Endothelial cell of umbilical vein (primary cell): ENCODE measurements around the gene COQ3. TPM values are rescaled to one million over a fixed set of nuclear protein-coding genes. Genes with fewer than 3 reads are reported as not detected.

Source experiments
- BruUV-seq: library from RNA; stranded (reverse); fragments of 400-500 nt; replicated peaks from 2 replicates; lab custom pipeline; 2021; lab: Mats Ljungman, UMichigan
- CTCF ChIA-PET: fragments of 300-600, 350-600 bp; sonication (Branson Sonifier 250); formaldehyde crosslinking; loops from one replicate; lab custom pipeline; 2021; ENCODE audit warnings: antibody characterized with exemption, inconsistent platforms; lab: Charles Lee
- POLR2A ChIA-PET: fragments of 300-600, 350-600 bp; sonication (Branson Sonifier 250); formaldehyde crosslinking; loops from one replicate; lab custom pipeline; 2021; ENCODE audit warnings: antibody characterized with exemption, inconsistent platforms; lab: Charles Lee
- DNase-seq: peaks from one replicate; pipeline ENCODE4 v3.0.0-alpha.2; 2011; ENCODE audit warnings: low read depth, low spot score
- FAIRE-seq: peaks from 2 replicates; lab custom pipeline; 2011; peaks lifted over from hg19 to GRCh38; lab: Jason Lieb, UNC
- H2AFZ ChIP-seq: 2 replicates; pipeline ENCODE4 v1.6.0; 2012; ENCODE audit warnings: low read depth, low read length, control low read depth, inconsistent platforms
- H3K27ac ChIP-seq: 2 replicates; pipeline ENCODE4 v1.5.1; 2011; ENCODE audit warnings: low read depth, mild to moderate bottlenecking, control low read depth, low read length, moderate library complexity; ENCODE audit not compliant: insufficient read depth
- H3K27me3 ChIP-seq, 2 experiments: 2 replicates each; pipeline versions ENCODE4 v1.6.0 to v1.6.1; 2011; ENCODE audit warnings: low read length in 2 of 2, mixed read lengths in 1 of 2; ENCODE audit not compliant: control insufficient read depth in 2 of 2, insufficient read depth in 2 of 2
- H3K36me3 ChIP-seq, 2 experiments: 2 replicates in 1 of 2; 3 replicates in 1 of 2; pipeline ENCODE4 v1.5.1; 2011; ENCODE audit warnings: low read length in 2 of 2, mild to moderate bottlenecking in 1 of 2, moderate library complexity in 1 of 2; ENCODE audit not compliant: control insufficient read depth in 2 of 2, insufficient read depth in 2 of 2; ENCODE audit errors: extremely low read depth in 1 of 2
- H3K4me1 ChIP-seq: 3 replicates; pipeline ENCODE4 v1.5.1; 2011; ENCODE audit warnings: mild to moderate bottlenecking, low read length; ENCODE audit not compliant: control insufficient read depth, insufficient read depth; ENCODE audit errors: extremely low read depth
- H3K4me2 ChIP-seq: 2 replicates; pipeline ENCODE4 v1.6.1; 2011; ENCODE audit warnings: low read length, control low read depth, mixed read lengths; ENCODE audit not compliant: insufficient read depth
- H3K4me3 ChIP-seq, 3 experiments: fragments of 200-600 bp in 1 of 3; sonication (generic), shearing (Covaris generic) in 1 of 3; replicated peaks in 1 of 3; 2 replicates each; pipeline ENCODE4 v1.5.1; 2011 to 2016; ENCODE audit warnings: control low read depth in 3 of 3, low read length in 3 of 3, mild to moderate bottlenecking in 2 of 3, inconsistent platforms in 1 of 3, low read depth in 1 of 3, moderate library complexity in 1 of 3; ENCODE audit not compliant: insufficient read depth in 1 of 3
- H3K79me2 ChIP-seq: 2 replicates; pipeline ENCODE4 v1.6.0; 2012; ENCODE audit warnings: low read length, inconsistent platforms; ENCODE audit not compliant: control insufficient read depth, insufficient read depth
- H3K9ac ChIP-seq: replicated peaks from 2 replicates; pipeline ENCODE3; 2011; ENCODE audit warnings: low read length, control low read depth; ENCODE audit not compliant: insufficient read depth; ENCODE audit errors: extremely low read depth
- H3K9me1 ChIP-seq: replicated peaks from 3 replicates; pipeline ENCODE4 v1.6.0; 2011; ENCODE audit warnings: mild to moderate bottlenecking, low read length; ENCODE audit not compliant: control insufficient read depth, insufficient read depth; ENCODE audit errors: extremely low read depth
- H3K9me3 ChIP-seq: replicated peaks from 2 replicates; pipeline ENCODE4 v1.5.1; 2012; ENCODE audit warnings: low read length, inconsistent platforms; ENCODE audit not compliant: control insufficient read depth, insufficient read depth
- H4K20me1 ChIP-seq: replicated peaks from 2 replicates; pipeline ENCODE3; 2011; ENCODE audit warnings: mild to moderate bottlenecking, low read length; ENCODE audit not compliant: control insufficient read depth, insufficient read depth; ENCODE audit errors: extremely low read depth
- EZH2 ChIP-seq: IDR thresholded peaks from 2 replicates; pipeline ENCODE4 v1.6.1; 2012; ENCODE audit warnings: borderline replicate concordance, low read depth, mild to moderate bottlenecking, moderate library complexity, low read length, inconsistent platforms; ENCODE audit not compliant: severe bottlenecking
- GATA2 ChIP-seq: IDR thresholded peaks from 2 replicates; pipeline ENCODE4 v1.7.0; 2011; ENCODE audit warnings: low read depth, mild to moderate bottlenecking, moderate library complexity, mixed read lengths, low read length; ENCODE audit not compliant: insufficient read length, insufficient read depth
- MYC ChIP-seq: IDR thresholded peaks from one replicate; pipeline ENCODE4 v1.6.1; 2011; ENCODE audit warnings: mild to moderate bottlenecking, low read depth, low read length
- dilution Hi-C: fragments of 300-500 bp; cut with MboI; formaldehyde crosslinking; loops from one replicate; pipeline ENCODE4 v1.15.0; 2019; ENCODE audit warnings: low sequenced_read_pairs; ENCODE audit not compliant: extremely low pct_ligation_motif_present
- intact Hi-C: fragments of 100-400 bp; cut with micrococcal nuclease; formaldehyde crosslinking; loops from one replicate; pipeline ENCODE4 v1.10.0; 2022
- polyA plus RNA-seq, 4 experiments: library from polyadenylated mRNA; depleted of rRNA in 3 of 4; stranded (reverse) in 3 of 4; unstranded in 1 of 4; fragments of >200 nt; gene quantifications; 2 replicates each; pipeline versions ENCODE4 v1.2.1 to v1.2.3, GENCODE V29; 2011 to 2012; ENCODE audit warnings: missing spikeins in 1 of 4
- total RNA-seq: library from RNA; stranded (reverse); gene quantifications from 2 replicates; pipeline ENCODE4 v1.2.3, GENCODE V29; 2021

The COQ3 gene
- total and polyA plus RNA-seq, 2 donors (not counting 3 experiments of a cell fraction or from before 2014, with no cell fraction given) = 4.0 to 7.5 TPM

DNA sequence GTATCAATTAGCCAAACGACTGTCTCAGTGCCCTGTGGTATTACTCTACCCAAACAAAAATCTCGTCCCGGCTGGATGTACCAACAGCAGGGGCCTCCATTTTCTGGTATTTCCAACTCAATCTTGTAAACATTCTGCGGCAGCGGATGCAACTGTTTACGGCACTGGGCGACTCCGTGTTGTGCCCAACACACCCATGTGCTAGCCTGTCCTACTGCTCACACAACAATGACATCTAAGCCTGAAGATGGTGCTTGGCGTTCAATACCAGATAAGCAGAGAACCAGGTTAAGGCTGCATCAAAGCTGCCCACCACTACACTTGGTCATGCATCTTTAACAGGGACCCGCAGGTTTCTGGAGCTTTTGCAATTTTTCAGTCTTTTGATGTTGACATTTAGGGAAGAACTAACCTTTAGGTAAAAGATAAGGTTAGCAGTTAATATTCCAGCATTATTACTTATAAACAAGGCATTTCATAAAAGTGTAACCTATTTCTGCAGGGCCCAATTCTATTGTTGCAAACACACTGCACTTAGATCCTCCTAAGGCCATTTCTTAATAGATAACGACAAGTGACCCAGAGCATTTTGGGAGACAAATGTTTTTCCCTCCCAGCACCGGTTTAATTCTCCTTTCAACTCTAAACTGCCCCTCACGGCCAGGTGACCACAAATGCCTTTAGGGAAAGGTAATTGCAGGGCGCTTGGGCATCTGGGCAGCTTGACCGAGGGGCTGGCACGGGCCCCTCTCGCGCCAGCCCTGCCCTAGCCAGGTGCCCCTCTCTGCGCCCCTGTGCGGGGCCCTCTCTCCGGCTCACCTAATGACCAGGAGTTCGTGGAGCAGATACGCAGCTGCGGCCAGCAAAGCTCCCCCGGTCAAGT, 45.5 kb downstream of the COQ3 start:
- dilution Hi-C loops (no loop called here), intact Hi-C loops (loop anchor here (2.0 to 10.0 kb wide), 3 partner anchors 44 to 166 kb away; partner anchors contain the start of genes PNISR and USP45)
- Histone ChIP-seq H3K9me3 (no peaks in the 10 kb centered on the region), H3K9me1 (no peaks in the 10 kb centered on the region), H3K79me2 (no peaks in the 10 kb centered on the region), H3K27ac (no peak overlapping the region), H3K4me2 (peak overlapping the region; percentile 94), H3K9ac (peak overlapping the region; percentile 58), H4K20me1 (no peaks in the 10 kb centered on the region), H3K36me3 (no peaks in the 10 kb centered on the region), H3K4me1 (peaks cover 21% of the 10 kb centered on the region), H3K4me3 (peak overlapping the region; percentile 40 to 60 (median 58)), H3K27me3 (peaks cover 8 to 11% of the 10 kb centered on the region in 2 experiments), H2AFZ (peak overlapping the region; percentile 93)
- no peak for FAIRE-seq
- ChIA-PET CTCF (interaction anchor here (0.7 to 6.5 kb wide), 5 partner anchors 13 to 68 kb away, joined by 3 to 40 read pairs (median 11); no protein-coding TSS in a partner anchor), POLR2A (no interaction called here)
- no peak for TF ChIP-seq MYC
- no peak for TF ChIP-seq EZH2
- no peak for DNase-seq
- BruUV-seq = TSS peak; percentile 41

DNA sequence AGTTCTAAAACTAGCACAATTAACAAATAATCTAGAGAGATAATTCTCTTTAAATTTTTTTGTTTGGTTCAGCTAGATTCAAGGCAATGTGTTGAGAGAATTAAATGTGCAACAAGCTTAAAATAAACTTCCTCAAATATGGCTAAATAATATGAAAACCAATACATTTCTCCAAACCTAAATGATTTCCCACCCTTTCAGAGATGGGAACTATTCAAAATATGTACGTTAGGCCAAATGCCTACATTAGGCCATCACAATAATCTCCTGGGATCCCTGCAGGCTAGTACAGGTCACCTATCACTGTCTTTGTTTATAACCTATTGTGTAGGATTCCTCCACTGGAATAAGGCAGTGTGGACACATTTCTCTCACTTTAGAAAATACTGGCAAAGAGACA, 46.2 kb downstream of the COQ3 start:
- FAIRE-seq = no peak
- Histone ChIP-seq H3K9me3 (no peaks in the 10 kb centered on the region), H4K20me1 (no peaks in the 10 kb centered on the region), H3K4me3 (no peak overlapping the region), H3K4me1 (peaks cover 21% of the 10 kb centered on the region), H3K4me2 (no peak overlapping the region), H3K9ac (no peak overlapping the region), H3K79me2 (no peaks in the 10 kb centered on the region), H3K27ac (no peak overlapping the region), H2AFZ (no peak overlapping the region), H3K27me3 (peaks cover 8 to 11% of the 10 kb centered on the region in 2 experiments), H3K36me3 (no peaks in the 10 kb centered on the region), H3K9me1 (no peaks in the 10 kb centered on the region)
- BruUV-seq = no TSS peak
- intact Hi-C loops (loop anchor here (2.0 to 10.0 kb wide), 3 partner anchors 45 to 167 kb away; partner anchors contain the start of genes PNISR and USP45), dilution Hi-C loops (no loop called here)
- no peak for DNase-seq
- POLR2A ChIA-PET = no interaction called here
- TF ChIP-seq GATA2 = no peak
- TF ChIP-seq EZH2 = no peak
- CTCF ChIA-PET = interaction anchor here (0.7 to 6.5 kb wide), 5 partner anchors 11 to 69 kb away, joined by 3 to 40 read pairs (median 3); no protein-coding TSS in a partner anchor
